VCaP (cell line): ENCODE results near the gene IL21.

Experiments used
- H3K27ac ChIP-seq: fragments of 450-650 bp; 2 replicates; pipeline ENCODE4 v1.5.1; 2017
- TF ChIP-seq, protein P1 (sequence below): fragments of 450-650 bp; conservative IDR thresholded peaks from 2 replicates; pipeline ENCODE4 v1.5.1; 2017; ENCODE audit warnings: mild to moderate bottlenecking, moderate library complexity

Gene IL21

DNA sequence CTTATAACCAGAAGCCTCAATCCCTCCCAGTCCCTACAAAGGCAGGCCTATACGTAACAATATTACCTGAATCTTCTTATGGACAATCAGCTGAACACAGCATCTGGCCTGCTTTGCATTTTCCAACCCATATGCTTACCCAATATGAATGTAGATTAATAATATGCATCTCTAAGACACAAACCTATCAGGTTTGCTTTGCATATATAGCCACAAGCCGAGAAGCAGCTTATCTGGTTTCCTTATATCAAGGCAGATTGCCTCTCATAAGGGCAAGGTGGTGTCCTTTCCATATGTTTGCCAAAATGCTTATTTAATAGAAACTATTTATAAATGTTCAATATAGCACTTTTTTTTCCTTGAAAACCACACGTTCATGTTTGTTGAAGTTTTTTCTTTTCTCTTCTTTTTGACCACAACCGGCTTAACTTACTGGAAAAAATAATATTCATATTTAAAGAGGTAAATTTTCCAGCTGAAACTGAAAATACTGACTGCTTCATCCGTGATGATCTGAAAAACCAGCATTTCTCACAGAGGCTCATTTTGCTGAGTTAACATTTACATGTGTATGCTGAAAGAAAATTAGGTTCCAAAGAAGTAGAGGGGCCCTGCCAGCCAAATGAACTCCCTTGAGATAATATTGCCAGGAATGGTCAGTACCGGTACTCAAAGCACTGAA lies 3.8 kb downstream of the IL21 start:
- TF ChIP-seq, protein P1, sequence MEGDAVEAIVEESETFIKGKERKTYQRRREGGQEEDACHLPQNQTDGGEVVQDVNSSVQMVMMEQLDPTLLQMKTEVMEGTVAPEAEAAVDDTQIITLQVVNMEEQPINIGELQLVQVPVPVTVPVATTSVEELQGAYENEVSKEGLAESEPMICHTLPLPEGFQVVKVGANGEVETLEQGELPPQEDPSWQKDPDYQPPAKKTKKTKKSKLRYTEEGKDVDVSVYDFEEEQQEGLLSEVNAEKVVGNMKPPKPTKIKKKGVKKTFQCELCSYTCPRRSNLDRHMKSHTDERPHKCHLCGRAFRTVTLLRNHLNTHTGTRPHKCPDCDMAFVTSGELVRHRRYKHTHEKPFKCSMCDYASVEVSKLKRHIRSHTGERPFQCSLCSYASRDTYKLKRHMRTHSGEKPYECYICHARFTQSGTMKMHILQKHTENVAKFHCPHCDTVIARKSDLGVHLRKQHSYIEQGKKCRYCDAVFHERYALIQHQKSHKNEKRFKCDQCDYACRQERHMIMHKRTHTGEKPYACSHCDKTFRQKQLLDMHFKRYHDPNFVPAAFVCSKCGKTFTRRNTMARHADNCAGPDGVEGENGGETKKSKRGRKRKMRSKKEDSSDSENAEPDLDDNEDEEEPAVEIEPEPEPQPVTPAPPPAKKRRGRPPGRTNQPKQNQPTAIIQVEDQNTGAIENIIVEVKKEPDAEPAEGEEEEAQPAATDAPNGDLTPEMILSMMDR: no peak
- H3K27ac ChIP-seq: no peak overlapping the region

DNA sequence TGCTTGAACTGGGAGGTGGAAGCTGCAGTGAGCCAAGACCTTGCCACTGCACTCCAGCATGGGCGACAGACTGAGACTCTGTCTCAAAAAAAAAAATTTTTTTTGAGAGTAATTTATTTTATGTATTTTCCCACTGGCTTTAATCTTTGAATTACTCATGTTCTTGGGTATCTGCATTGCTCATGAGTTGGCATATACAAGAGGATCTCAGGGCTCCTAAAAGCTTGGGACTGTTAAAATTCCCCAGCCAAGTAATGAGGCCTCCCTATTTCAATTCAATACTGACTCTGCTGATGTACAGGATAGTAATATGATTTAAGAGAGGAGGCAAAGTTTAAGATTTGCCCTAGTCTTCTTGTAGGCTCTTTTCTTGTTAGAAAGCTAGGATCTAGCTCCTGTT lies 6.2 kb downstream of the IL21 start:
- TF ChIP-seq, protein P1: no peak
- H3K27ac ChIP-seq: no peak overlapping the region

DNA sequence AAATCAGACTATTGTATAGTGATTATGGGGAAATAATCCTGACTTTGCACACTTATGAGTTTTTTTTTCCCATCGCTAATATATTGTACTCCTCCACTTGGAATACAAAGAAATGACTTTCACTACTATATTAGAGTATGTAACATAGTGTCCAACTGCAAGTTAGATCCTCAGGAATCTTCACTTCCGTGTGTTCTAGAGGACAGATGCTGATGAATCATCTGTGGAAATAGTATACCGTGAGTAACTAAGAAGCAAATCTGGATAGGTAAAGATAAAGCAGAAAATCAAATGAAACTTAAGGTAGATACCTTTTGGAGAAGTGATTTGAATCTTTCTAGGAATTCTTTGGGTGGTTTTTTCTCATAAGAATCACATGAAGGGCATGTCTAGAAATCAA lies 8.3 kb downstream of the IL21 start:
- H3K27ac ChIP-seq: no peak overlapping the region
- TF ChIP-seq, protein P1: no peak

DNA sequence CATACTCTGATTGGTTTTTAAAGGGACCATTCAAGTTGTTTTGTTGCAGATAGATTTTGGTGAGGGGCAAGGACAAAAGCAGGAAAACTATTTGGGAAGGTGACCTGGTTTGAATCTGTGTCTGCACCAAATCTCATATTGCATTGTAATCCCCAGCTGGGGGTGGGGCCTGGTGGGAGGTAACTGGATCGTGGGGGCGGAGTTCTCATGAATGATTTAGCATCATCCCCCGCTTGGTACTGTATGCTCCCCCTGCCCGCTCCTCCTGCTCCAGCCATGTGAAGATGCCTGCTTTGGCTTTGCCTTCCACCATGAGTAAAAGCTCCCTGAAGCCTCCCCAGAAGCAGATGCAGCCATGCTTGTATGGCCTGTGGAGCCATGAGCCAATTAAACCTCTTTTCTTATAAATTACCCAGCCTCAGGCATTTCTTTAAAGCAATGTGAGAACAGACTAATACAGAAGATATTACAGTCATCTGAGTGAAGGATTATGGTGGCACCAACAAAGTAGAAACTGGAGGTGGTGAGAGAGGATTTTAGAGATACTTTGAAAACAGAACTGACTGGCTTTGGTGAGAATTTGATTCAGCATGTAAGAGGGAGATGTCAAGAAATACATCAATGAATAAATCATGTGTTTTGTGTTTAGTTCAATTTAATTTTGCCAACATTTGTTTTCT lies 14.4 kb downstream of the IL21 start:
- no peak overlapping the region for H3K27ac ChIP-seq

DNA sequence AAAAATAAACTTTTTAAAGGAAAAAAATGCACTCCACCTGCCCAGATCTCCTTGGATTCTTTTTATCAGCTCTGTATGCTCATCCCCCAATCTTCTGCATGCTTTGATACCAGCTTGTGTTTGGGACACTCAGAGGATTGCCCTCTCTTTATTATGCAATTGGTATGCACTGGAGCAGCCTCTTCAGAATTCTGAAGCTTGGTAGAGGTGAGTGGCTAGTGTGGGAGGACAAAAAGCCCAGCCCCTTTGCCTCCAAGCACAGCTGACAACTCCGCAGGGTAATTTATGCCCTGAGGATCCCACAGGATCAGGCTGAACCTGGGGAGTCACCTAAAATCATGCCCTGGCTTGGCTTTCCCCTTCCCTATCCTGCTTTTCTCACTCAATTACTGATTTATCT lies 16.7 kb downstream of the IL21 start:
- TF ChIP-seq, protein P1: no peak
- H3K27ac ChIP-seq: no peak overlapping the region

More for the DNA sequence above, 14.4 kb downstream of the IL21 start:
- TF ChIP-seq, protein P1: no peak

DNA sequence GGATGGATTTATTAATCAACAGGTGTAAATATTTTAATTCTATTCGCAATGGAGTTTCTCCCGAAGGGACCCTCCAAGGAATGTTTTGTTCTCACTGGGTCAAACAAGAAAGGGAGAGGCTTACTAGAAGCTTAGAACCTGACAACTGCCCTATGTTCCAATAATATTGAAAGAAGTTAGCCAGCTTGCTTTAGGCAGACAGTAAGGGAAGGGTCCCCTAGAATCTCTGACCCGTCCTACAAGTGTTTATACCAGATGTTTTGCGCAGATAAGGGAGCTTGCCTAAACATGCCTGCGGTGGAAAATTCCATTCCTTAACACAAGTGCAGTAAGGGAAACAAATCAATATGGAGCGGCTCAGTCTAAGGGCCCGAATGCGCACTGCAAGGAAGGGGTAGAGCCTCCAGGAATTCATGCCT lies 17.7 kb downstream of the IL21 start:
- TF ChIP-seq, protein P1: no peak
- H3K27ac ChIP-seq: peak overlapping the region; percentile 45

DNA sequence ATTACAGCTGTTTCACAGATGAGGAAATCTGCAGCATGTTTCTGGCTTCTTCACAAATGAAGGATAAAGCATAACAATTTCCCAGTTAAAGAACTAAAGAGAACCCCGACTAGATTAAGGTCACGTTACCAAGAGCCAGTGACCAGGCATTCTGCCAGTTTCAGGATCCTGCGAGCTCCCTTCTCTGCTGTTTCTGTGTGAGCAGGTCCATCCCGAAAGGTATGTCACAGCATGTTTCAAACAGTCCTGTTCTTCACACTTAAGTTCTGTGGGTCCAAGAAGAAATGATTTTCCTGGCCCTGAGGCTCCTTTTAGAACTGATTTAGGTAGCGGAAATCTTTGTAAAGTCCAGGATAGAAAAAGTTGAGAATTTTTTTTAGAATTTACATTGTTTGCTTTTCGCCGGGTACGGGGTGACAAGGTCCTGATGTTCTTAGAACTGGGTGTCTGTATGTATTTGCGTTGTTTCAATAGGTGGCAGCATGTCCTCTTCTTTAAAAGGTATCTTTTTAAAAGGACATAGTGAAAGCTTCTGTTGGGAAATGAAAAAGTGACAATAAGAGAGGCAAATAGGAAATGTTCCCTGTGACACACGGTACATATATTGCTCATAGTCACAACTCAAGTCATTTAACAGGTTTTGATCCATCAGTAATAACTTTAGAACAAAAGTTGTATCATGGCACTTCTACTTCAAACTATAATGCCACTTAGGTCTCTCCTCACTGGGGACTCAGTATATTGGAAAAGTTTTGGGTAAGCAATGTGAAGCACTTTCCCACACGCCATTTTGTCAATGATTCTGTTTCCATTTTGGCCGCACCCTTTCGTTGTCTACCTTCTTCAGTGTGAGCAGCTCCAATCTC lies 18.4 kb downstream of the IL21 start:
- H3K27ac ChIP-seq: peak overlapping the region; percentile 45
- TF ChIP-seq, protein P1: peak; percentile 74
